ENCODE results near the gene LDLRAD3. TPM values are rescaled to one million over a fixed set of nuclear protein-coding genes. Genes with fewer than 3 reads are reported as not detected.

The LDLRAD3 gene
- total RNA-seq, 2 experiments from 2014 or later, result 0.22 to 0.59 TPM

DNA sequence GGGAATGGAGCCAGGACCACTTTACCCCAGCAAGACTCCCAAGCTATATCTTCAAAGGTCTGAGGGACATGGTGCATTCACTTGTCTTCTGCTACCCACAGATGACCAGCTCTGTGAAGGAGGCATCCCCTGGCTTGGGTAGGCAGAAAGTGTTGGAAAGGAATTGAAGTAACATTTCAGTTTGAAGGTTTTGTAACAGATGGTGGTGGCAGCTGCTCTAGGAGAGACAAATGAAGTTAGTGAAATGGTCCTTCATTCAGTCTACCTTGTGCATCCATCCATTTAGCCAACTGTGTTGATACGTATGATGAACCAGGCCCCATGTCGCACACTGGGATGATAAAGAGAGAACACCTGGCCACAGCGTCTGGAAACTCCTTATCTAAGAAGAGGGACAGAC is 204.8 kb downstream of the LDLRAD3 start:
- ATAC-seq, result no peak
- Mint-ChIP-seq H3K27ac (no peak overlapping the region), H3K27me3 (peaks cover 6% of the 10 kb centered on the region), H3K9me3 (no peaks in the 10 kb centered on the region), H3K4me1 (ENCODE audit: low read depth) (peaks cover 12% of the 10 kb centered on the region), H3K36me3 (ENCODE audit: low read depth) (no peaks in the 10 kb centered on the region), H3K4me3 (no peak overlapping the region)
- DNase-seq, result no peak
- TF ChIP-seq, protein P1, sequence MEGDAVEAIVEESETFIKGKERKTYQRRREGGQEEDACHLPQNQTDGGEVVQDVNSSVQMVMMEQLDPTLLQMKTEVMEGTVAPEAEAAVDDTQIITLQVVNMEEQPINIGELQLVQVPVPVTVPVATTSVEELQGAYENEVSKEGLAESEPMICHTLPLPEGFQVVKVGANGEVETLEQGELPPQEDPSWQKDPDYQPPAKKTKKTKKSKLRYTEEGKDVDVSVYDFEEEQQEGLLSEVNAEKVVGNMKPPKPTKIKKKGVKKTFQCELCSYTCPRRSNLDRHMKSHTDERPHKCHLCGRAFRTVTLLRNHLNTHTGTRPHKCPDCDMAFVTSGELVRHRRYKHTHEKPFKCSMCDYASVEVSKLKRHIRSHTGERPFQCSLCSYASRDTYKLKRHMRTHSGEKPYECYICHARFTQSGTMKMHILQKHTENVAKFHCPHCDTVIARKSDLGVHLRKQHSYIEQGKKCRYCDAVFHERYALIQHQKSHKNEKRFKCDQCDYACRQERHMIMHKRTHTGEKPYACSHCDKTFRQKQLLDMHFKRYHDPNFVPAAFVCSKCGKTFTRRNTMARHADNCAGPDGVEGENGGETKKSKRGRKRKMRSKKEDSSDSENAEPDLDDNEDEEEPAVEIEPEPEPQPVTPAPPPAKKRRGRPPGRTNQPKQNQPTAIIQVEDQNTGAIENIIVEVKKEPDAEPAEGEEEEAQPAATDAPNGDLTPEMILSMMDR (IDR thresholded peaks at IDR 0.05), result no peak
- CTCF ChIA-PET, result no interaction called here
- POLR2A ChIA-PET, result no interaction called here
- intact Hi-C loops (cut with micrococcal nuclease), result no loop called here

DNA sequence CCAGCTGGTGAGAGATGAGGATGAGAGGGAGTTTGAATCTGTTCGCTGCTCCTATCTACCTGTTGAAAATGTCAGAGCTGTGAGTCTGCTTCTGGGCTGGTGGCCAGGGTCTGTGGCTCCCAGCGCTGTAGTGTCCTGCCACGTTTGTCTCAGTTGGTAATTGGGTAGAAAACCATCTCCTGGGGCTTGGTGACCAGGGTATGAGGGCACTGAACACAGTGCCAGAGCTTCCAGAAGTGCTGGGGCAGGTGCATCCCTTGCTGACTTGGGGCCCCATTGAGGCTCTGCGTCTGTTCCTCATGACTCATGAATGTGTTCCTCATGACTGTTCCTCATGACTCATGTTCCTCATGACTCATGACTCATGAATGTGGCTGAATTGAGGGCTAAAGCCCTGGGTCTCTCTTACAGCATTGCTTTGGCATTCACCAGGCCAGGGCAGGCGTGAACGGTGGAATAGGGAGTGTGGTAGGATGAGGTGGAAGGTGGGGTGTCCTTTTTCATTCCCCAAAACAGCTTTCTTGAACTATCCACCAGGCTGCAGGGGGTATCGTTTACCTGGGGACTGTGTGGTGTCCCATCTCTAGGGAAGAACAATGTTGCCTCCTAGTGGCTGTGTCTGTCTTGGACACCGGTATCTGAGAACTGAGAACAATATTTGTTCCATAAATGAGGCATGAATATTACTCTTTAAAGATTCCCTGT is 205.8 kb downstream of the LDLRAD3 start:
- no peak overlapping the region for H3K27ac Mint-ChIP-seq
- CTCF ChIA-PET, result interaction anchor here (1.3 kb wide), 1 partner anchor 328 kb away, joined by 5 read pairs; no protein-coding TSS in a partner anchor
- H3K4me3 Mint-ChIP-seq, result no peak overlapping the region
- no peaks in the 10 kb centered on the region for H3K36me3 Mint-ChIP-seq (ENCODE audit: low read depth)
- H3K27me3 Mint-ChIP-seq, result peaks cover 6% of the 10 kb centered on the region
- DNase-seq, result peak; percentile 50
- ATAC-seq, result peak; percentile 97
- H3K9me3 Mint-ChIP-seq, result no peaks in the 10 kb centered on the region
- H3K4me1 Mint-ChIP-seq (ENCODE audit: low read depth), result peaks cover 12% of the 10 kb centered on the region
- intact Hi-C loops (cut with micrococcal nuclease), result no loop called here
- TF ChIP-seq, protein P1 (IDR thresholded peaks at IDR 0.05), result peak; percentile 56
- POLR2A ChIA-PET, result no interaction called here

DNA sequence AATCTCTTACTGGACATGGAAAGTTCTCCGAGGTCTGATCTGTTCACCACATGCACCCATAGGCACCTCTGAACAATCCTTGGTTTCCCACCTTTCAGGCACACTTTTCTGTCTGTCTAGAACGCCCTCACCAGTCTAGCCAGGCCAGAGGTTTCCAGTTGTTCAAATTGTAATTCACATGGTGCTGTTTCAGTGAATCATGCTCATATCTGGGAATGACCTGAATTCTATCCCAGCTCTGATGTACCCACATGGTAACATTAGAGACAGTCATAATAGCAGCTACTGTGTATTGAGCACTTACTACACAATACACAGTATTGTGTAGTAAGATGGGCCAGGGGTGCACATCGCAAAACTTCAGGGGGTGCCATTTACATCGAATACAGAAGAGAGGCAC is 207.1 kb downstream of the LDLRAD3 start:
- Mint-ChIP-seq H3K4me3 (no peak overlapping the region), H3K9me3 (no peaks in the 10 kb centered on the region), H3K36me3 (ENCODE audit: low read depth) (no peaks in the 10 kb centered on the region), H3K4me1 (ENCODE audit: low read depth) (peaks cover 12% of the 10 kb centered on the region), H3K27ac (no peak overlapping the region), H3K27me3 (peaks cover 8% of the 10 kb centered on the region)
- CTCF ChIA-PET, result no interaction called here
- DNase-seq (no peak), ATAC-seq (no peak)
- TF ChIP-seq, protein P1 (IDR thresholded peaks at IDR 0.05), result no peak
- POLR2A ChIA-PET, result no interaction called here
- intact Hi-C loops (cut with micrococcal nuclease), result no loop called here

DNA sequence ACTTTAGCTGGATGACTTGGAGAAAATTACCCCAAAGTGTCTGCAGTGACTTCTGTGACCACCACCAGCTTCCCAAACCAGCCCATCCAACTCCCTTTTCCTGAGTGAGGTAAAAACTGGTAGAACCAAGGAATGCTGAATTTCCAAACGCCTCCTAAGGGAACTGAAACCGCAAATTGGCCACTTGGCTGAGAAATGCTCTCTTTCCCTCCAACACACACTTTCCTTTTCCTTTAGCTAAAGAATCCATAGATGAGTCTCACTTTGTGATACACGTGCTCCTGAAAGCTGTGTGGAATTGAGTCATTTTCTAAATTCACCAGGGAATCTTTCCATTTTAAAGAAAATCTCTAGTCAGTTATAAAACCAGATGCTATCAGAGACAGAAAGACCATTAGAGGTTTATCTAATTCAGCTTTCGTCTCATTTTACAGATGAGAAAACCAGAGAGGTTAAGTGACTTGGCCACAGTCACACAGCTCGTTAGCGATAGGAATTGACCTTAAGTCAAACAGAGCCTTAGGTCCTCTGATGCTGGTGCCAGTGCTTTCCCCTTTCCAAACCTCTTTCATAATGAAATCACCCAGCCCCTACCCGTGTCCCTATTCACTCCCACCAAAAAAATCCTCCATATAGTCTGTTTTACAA is 208.2 kb downstream of the LDLRAD3 start:
- POLR2A ChIA-PET, result interaction anchor here (0.6 kb wide), 1 partner anchor 228 kb away, joined by 3 read pairs; no protein-coding TSS in a partner anchor
- TF ChIP-seq, protein P1 (IDR thresholded peaks at IDR 0.05), result no peak
- H3K4me3 Mint-ChIP-seq, result no peak overlapping the region
- no peaks in the 10 kb centered on the region for H3K9me3 Mint-ChIP-seq
- DNase-seq (no peak), ATAC-seq (no peak)
- H3K4me1 Mint-ChIP-seq (ENCODE audit: low read depth), result peaks cover 12% of the 10 kb centered on the region
- H3K27me3 Mint-ChIP-seq, result peaks cover 9% of the 10 kb centered on the region
- no peak overlapping the region for H3K27ac Mint-ChIP-seq
- no peaks in the 10 kb centered on the region for H3K36me3 Mint-ChIP-seq (ENCODE audit: low read depth)
- CTCF ChIA-PET, result no interaction called here
- intact Hi-C loops (cut with micrococcal nuclease), result no loop called here

GRCh38 chr11:36153551-36153950 is 209.7 kb downstream of the LDLRAD3 start:
- CTCF ChIA-PET, result no interaction called here
- TF ChIP-seq, protein P1 (IDR thresholded peaks at IDR 0.05), result no peak
- H3K4me1 Mint-ChIP-seq (ENCODE audit: low read depth), result peaks cover 12% of the 10 kb centered on the region
- DNase-seq (no peak), ATAC-seq (no peak)
- no peak overlapping the region for H3K27ac Mint-ChIP-seq
- intact Hi-C loops (cut with micrococcal nuclease), result no loop called here
- H3K36me3 Mint-ChIP-seq (ENCODE audit: low read depth), result no peaks in the 10 kb centered on the region
- POLR2A ChIA-PET, result no interaction called here
- H3K4me3 Mint-ChIP-seq, result no peak overlapping the region
- peaks cover 9% of the 10 kb centered on the region for H3K27me3 Mint-ChIP-seq
- H3K9me3 Mint-ChIP-seq, result no peaks in the 10 kb centered on the region

Data from activated CD8-positive, alpha-beta T cell treated with anti-CD3 and anti-CD28 coated beads for 36 hours (primary cell).